Testis (tissue), 2 donors: ENCODE data around the gene MAP7.

Source experiments
- CTCF ChIP-seq, 3 experiments: fragments of 450-650 bp in 2 of 3; fragments of 200-600 bp in 1 of 3; sonication (generic) in 1 of 3; IDR thresholded peaks; one replicate each; pipeline ENCODE4 v1.5.1; 2016 to 2019; ENCODE audit warnings: antibody characterized with exemption in 3 of 3, mild to moderate bottlenecking in 2 of 3, moderate library complexity in 1 of 3
- POLR2A ChIP-seq: fragments of 450-650 bp; IDR thresholded peaks from one replicate; pipeline ENCODE4 v1.6.1; 2017; ENCODE audit warnings: antibody characterized with exemption, mild to moderate bottlenecking, moderate library complexity

- TF ChIP-seq CTCF (IDR thresholded peaks at IDR 0.05) (no peak), POLR2A (no peak)
Measured at GRCh38 chr6:136294621-136295020, 255.6 kb downstream of the MAP7 start.
